ENCODE data around the gene NOTCH1.

NOTCH1 gene

GRCh38 chr9:136531186-136531903 lies 14.5 kb downstream of the NOTCH1 start:
- no peak for DNase-seq

GRCh38 chr9:136530461-136531089 lies 15.3 kb downstream of the NOTCH1 start:
- DNase-seq = no peak

GRCh38 chr9:136529516-136530460 lies 16.1 kb downstream of the NOTCH1 start:
- DNase-seq = no peak

- DNase-seq = no peak
Measured at GRCh38 chr9:136528716-136529341, 17.0 kb downstream of the NOTCH1 start.

GRCh38 chr9:136527721-136528710 lies 17.8 kb downstream of the NOTCH1 start:
- no peak for DNase-seq

GRCh38 chr9:136527131-136527530 lies 18.7 kb downstream of the NOTCH1 start:
- DNase-seq = no peak

- DNase-seq = no peak
Measured at GRCh38 chr9:136526625-136527066, 19.2 kb downstream of the NOTCH1 start.

- no peak for DNase-seq
Measured at GRCh38 chr9:136525841-136526499, 19.9 kb downstream of the NOTCH1 start.

- DNase-seq = no peak
Measured at GRCh38 chr9:136525207-136525606, 20.6 kb downstream of the NOTCH1 start.

- DNase-seq = no peak
Measured at GRCh38 chr9:136522314-136523237, 23.3 kb downstream of the NOTCH1 start.

GRCh38 chr9:136521537-136521936 lies 24.3 kb downstream of the NOTCH1 start:
- DNase-seq = no peak

GRCh38 chr9:136520053-136520540 lies 25.8 kb downstream of the NOTCH1 start:
- DNase-seq = no peak

- DNase-seq = no peak
Measured at GRCh38 chr9:136519263-136520052, 26.4 kb downstream of the NOTCH1 start.

GRCh38 chr9:136518623-136519022 lies 27.2 kb downstream of the NOTCH1 start:
- DNase-seq = no peak

GRCh38 chr9:136517950-136518349 lies 27.9 kb downstream of the NOTCH1 start:
- DNase-seq = no peak

- no peak for DNase-seq
Measured at GRCh38 chr9:136517012-136517743, 28.7 kb downstream of the NOTCH1 start.

GRCh38 chr9:136516191-136516654 lies 29.6 kb downstream of the NOTCH1 start:
- DNase-seq = no peak

GRCh38 chr9:136515276-136515675 lies 30.6 kb downstream of the NOTCH1 start:
- DNase-seq = no peak

Data from activated naive CD4-positive, alpha-beta T cell treated with Interleukin-2 at 50 U/mL for 16 hours (primary cell).